Measurements from ENCODE around the gene EFNA5. TPM values are rescaled to one million over a fixed set of nuclear protein-coding genes. Genes with fewer than 3 reads are reported as not detected.

EFNA5 gene
- total RNA-seq, 2 experiments from 2014 or later: not detected

DNA sequence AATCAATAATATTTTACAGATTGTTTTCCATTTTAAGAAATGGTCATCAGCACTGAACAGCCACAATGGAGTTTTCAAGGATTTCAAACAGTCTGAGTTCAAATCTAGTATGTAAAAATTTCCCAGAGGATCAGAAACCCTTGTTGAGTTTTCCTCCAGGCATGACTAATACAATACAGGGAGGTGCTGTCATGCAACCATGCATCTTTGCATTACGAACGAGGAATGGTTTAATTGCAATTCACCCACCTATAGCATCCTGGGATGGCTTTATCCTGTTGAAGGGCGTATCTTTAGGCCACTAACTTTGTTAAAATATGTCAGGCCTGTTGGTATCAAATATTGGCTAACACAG is 196.4 kb downstream of the EFNA5 start:
- no peaks in the 10 kb centered on the region for H3K9me3 ChIP-seq (ENCODE audit: control insufficient read depth in 1 of 2, insufficient read depth in 1 of 2, low read length in 2 of 2)
- Mint-ChIP-seq H3K27ac (no peak overlapping the region), H3K36me3 (ENCODE audit: low read depth) (no peaks in the 10 kb centered on the region), H3K9me3 (no peaks in the 10 kb centered on the region), H3K4me1 (ENCODE audit: low read depth) (peaks cover 4% of the 10 kb centered on the region), H3K4me3 (no peak overlapping the region), H3K27me3 (no peaks in the 10 kb centered on the region)
- H3K4me1 ChIP-seq (ENCODE audit: insufficient read depth, low read length): no peaks in the 10 kb centered on the region
- H3K4me3 ChIP-seq (ENCODE audit: low read length): no peak overlapping the region
- H3K27me3 ChIP-seq (ENCODE audit: control insufficient read depth in 1 of 2, insufficient read depth in 2 of 2, low read length in 2 of 2): no peaks in the 10 kb centered on the region
- H3K36me3 ChIP-seq (ENCODE audit: insufficient read depth, low read length): no peaks in the 10 kb centered on the region
- ChIA-PET POLR2A (no interaction called here), CTCF (no interaction called here)
- intact Hi-C loops (cut with DNase I, micrococcal nuclease): no loop called here
- TF ChIP-seq, protein P1, sequence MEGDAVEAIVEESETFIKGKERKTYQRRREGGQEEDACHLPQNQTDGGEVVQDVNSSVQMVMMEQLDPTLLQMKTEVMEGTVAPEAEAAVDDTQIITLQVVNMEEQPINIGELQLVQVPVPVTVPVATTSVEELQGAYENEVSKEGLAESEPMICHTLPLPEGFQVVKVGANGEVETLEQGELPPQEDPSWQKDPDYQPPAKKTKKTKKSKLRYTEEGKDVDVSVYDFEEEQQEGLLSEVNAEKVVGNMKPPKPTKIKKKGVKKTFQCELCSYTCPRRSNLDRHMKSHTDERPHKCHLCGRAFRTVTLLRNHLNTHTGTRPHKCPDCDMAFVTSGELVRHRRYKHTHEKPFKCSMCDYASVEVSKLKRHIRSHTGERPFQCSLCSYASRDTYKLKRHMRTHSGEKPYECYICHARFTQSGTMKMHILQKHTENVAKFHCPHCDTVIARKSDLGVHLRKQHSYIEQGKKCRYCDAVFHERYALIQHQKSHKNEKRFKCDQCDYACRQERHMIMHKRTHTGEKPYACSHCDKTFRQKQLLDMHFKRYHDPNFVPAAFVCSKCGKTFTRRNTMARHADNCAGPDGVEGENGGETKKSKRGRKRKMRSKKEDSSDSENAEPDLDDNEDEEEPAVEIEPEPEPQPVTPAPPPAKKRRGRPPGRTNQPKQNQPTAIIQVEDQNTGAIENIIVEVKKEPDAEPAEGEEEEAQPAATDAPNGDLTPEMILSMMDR (IDR thresholded peaks at IDR 0.05): no peak
- DNase-seq (no peak), ATAC-seq (ENCODE audit: poor library complexity) (no peak)
- H3K27ac ChIP-seq (ENCODE audit: low read depth in 1 of 2, low read length in 2 of 2): no peak overlapping the region

DNA sequence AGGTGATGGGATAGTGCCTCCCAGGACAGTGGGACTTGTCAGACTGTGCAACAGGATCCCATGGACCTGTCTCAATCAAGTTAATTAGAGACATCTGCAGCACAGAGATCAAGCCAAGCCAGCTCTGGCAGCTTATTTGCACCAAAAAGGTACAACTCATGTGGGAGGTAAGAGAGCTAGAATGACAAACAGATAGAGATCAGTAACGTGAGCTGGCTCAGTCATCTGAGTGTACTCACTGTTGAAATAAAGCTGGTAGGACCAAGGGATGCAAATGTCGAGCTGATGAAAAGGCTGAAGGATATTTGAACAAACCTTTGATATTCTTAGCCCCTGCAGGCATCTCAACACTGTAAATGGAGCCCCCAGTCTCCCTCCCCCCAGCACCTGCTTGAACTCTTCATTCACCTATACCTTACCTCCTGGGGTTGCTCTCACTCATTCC is 198.1 kb downstream of the EFNA5 start:
- POLR2A ChIA-PET: no interaction called here
- intact Hi-C loops (cut with DNase I, micrococcal nuclease): no loop called here
- H3K36me3 Mint-ChIP-seq (ENCODE audit: low read depth): no peaks in the 10 kb centered on the region
- H3K4me3 ChIP-seq (ENCODE audit: low read length): no peak overlapping the region
- no peaks in the 10 kb centered on the region for H3K4me1 ChIP-seq (ENCODE audit: insufficient read depth, low read length)
- H3K27ac Mint-ChIP-seq: no peak overlapping the region
- H3K4me1 Mint-ChIP-seq (ENCODE audit: low read depth): peaks cover 6% of the 10 kb centered on the region
- ATAC-seq (ENCODE audit: poor library complexity) (no peak), DNase-seq (no peak)
- no peaks in the 10 kb centered on the region for H3K27me3 Mint-ChIP-seq
- H3K9me3 Mint-ChIP-seq: no peaks in the 10 kb centered on the region
- H3K27ac ChIP-seq (ENCODE audit: low read depth in 1 of 2, low read length in 2 of 2): no peak overlapping the region
- no peaks in the 10 kb centered on the region for H3K36me3 ChIP-seq (ENCODE audit: insufficient read depth, low read length)
- CTCF ChIA-PET: no interaction called here
- H3K27me3 ChIP-seq (ENCODE audit: control insufficient read depth in 1 of 2, insufficient read depth in 2 of 2, low read length in 2 of 2): no peaks in the 10 kb centered on the region
- H3K4me3 Mint-ChIP-seq: no peak overlapping the region
- TF ChIP-seq, protein P1 (IDR thresholded peaks at IDR 0.05): no peak
- H3K9me3 ChIP-seq (ENCODE audit: control insufficient read depth in 1 of 2, insufficient read depth in 1 of 2, low read length in 2 of 2): no peaks in the 10 kb centered on the region

DNA sequence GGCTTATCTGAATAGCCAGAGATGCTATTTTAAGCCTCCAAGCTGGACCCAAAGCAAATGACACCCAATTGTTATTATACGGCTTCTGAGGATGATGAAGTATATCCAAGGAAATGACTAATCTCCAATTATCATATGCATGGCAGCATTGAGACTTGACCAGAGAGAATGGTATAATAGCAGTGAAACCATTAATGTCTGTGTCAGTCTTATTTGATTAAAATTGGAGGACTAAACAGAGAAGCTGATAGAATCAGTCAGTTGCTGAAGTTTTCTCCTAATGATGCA is 200.5 kb downstream of the EFNA5 start:
- TF ChIP-seq, protein P1 (IDR thresholded peaks at IDR 0.05): no peak
- Mint-ChIP-seq H3K27ac (no peak overlapping the region), H3K27me3 (no peaks in the 10 kb centered on the region), H3K36me3 (ENCODE audit: low read depth) (no peaks in the 10 kb centered on the region), H3K4me3 (no peak overlapping the region), H3K9me3 (no peaks in the 10 kb centered on the region), H3K4me1 (ENCODE audit: low read depth) (peaks cover 6% of the 10 kb centered on the region)
- Histone ChIP-seq H3K9me3 (ENCODE audit: control insufficient read depth in 1 of 2, insufficient read depth in 1 of 2, low read length in 2 of 2) (no peaks in the 10 kb centered on the region), H3K4me3 (ENCODE audit: low read length) (no peak overlapping the region), H3K36me3 (ENCODE audit: insufficient read depth, low read length) (no peaks in the 10 kb centered on the region), H3K4me1 (ENCODE audit: insufficient read depth, low read length) (no peaks in the 10 kb centered on the region), H3K27ac (ENCODE audit: low read depth in 1 of 2, low read length in 2 of 2) (no peak overlapping the region), H3K27me3 (ENCODE audit: control insufficient read depth in 1 of 2, insufficient read depth in 2 of 2, low read length in 2 of 2) (no peaks in the 10 kb centered on the region)
- ATAC-seq (ENCODE audit: poor library complexity) (no peak), DNase-seq (no peak)
- intact Hi-C loops (cut with DNase I, micrococcal nuclease): no loop called here
- POLR2A ChIA-PET: no interaction called here
- CTCF ChIA-PET: no interaction called here

Data from CD4-positive, alpha-beta T cell (primary cell).